ENCODE measurements around the gene AQP3.

- TF ChIP-seq FOXK2 (IDR thresholded peaks at IDR 0.05) (no peak), JDP2 (CRISPR knock-in tag; IDR thresholded peaks at IDR 0.05; ENCODE audit: borderline replicate concordance) (no peak), SRY (CRISPR knock-in tag; IDR thresholded peaks at IDR 0.05) (no peak), FOXM1 (CRISPR knock-in tag; IDR thresholded peaks at IDR 0.05) (no peak), EP300 (IDR thresholded peaks at IDR 0.05; ENCODE audit: low read depth in 2 of 2, low read length in 2 of 2) (no peak), EP300 (CRISPR knock-in tag; IDR thresholded peaks at IDR 0.05; ENCODE audit: borderline replicate concordance) (no peak), JUND (CRISPR knock-in tag; IDR thresholded peaks at IDR 0.05) (no peak), NPAS2 (CRISPR knock-in tag; IDR thresholded peaks at IDR 0.05; ENCODE audit: borderline replicate concordance) (no peak), THAP11 (CRISPR knock-in tag; IDR thresholded peaks at IDR 0.05) (no peak)
These were observed 10.9 kb downstream of the AQP3 start for GRCh38 chr9:33436445-33436844.

All from HepG2 (cell line).